Neural cell (in vitro differentiated cells): ENCODE data around the gene MC5R.
"Not testable (repeated sequence)": the region's sequence is repeated elsewhere in the genome, so short reads cannot be mapped to it uniquely, and the experiment has no call there.

Source experiments
- MXI1 ChIP-seq: fragments of 450-650 bp; conservative IDR thresholded peaks from 2 replicates; pipeline ENCODE4 v1.6.1; 2014; ENCODE audit warnings: antibody characterized with exemption, mild to moderate bottlenecking; ENCODE audit not compliant: poor library complexity, severe bottlenecking
- TF ChIP-seq, protein P1 (sequence below): fragments of 450-650 bp; IDR thresholded peaks from 2 replicates; pipeline ENCODE4 v1.5.1; 2014; ENCODE audit warnings: antibody characterized with exemption, mild to moderate bottlenecking, moderate library complexity; ENCODE audit not compliant: poor library complexity, severe bottlenecking

DNA sequence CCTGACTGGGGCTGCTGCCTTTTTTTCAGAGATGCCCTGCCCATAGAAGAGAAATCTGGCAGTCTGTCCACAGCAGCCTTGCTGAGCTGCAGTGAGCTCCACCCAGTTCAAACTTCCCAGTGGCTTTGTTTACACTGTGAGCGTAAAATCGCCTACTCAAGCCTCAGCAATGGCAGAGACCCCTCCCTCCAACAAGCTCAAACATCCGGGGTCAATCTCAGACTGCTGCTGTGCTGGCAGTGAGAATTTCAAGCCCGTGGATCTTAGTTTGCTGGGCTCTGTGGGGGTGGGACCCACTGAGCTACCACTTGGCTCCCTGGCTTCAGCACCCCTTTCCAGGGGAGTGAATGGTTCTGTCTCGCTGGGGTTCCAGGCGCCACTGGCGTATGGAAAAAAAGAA lies 38.9 kb downstream of the MC5R start:
- not testable (repeated sequence) for TF ChIP-seq MXI1
- TF ChIP-seq, protein P1, sequence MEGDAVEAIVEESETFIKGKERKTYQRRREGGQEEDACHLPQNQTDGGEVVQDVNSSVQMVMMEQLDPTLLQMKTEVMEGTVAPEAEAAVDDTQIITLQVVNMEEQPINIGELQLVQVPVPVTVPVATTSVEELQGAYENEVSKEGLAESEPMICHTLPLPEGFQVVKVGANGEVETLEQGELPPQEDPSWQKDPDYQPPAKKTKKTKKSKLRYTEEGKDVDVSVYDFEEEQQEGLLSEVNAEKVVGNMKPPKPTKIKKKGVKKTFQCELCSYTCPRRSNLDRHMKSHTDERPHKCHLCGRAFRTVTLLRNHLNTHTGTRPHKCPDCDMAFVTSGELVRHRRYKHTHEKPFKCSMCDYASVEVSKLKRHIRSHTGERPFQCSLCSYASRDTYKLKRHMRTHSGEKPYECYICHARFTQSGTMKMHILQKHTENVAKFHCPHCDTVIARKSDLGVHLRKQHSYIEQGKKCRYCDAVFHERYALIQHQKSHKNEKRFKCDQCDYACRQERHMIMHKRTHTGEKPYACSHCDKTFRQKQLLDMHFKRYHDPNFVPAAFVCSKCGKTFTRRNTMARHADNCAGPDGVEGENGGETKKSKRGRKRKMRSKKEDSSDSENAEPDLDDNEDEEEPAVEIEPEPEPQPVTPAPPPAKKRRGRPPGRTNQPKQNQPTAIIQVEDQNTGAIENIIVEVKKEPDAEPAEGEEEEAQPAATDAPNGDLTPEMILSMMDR, result not testable (repeated sequence)
